H1 (cell line): ENCODE results near the gene ULK3. TPM values are rescaled to one million over a fixed set of nuclear protein-coding genes. Genes with fewer than 3 reads are reported as not detected.

Experiments
- CTCF ChIA-PET: fragments of 300-600 bp; sonication (Branson Sonifier 250); formaldehyde crosslinking; loops from one replicate; lab custom pipeline; 2021; ENCODE audit not compliant: partially characterized antibody; lab: Charles Lee
- POLR2A ChIA-PET: fragments of 300-600 bp; sonication (Branson Sonifier 250); formaldehyde crosslinking; loops from one replicate; lab custom pipeline; 2021; ENCODE audit warnings: inconsistent platforms; ENCODE audit not compliant: partially characterized antibody; lab: Charles Lee
- DNase-seq, 2 experiments: peaks; one replicate each; pipeline versions ENCODE4 v3.0.0 to v3.0.0-alpha.2; 2010 to 2022; ENCODE audit warnings: low spot score in 2 of 2, low read depth in 1 of 2, mixed read lengths in 1 of 2
- FAIRE-seq: peaks from 2 replicates; lab custom pipeline; 2011; peaks lifted over from hg19 to GRCh38; lab: Jason Lieb, UNC
- H2AFZ ChIP-seq: 2 replicates; pipeline ENCODE4 v1.8.1; 2012; ENCODE audit warnings: low read length, inconsistent platforms
- H2AK5ac ChIP-seq: 2 replicates; pipeline ENCODE4 v1.6.1; 2013; ENCODE audit warnings: low read depth, low read length
- H2BK120ac ChIP-seq: replicated peaks from 2 replicates; pipeline ENCODE3; 2013; ENCODE audit warnings: low read depth, low read length, inconsistent platforms
- H2BK12ac ChIP-seq: 2 replicates; pipeline ENCODE4 v1.6.1; 2013; ENCODE audit warnings: low read depth, low read length
- H2BK15ac ChIP-seq: 2 replicates; pipeline ENCODE4 v1.6.1; 2013; ENCODE audit warnings: low read length
- H2BK20ac ChIP-seq: 2 replicates; pipeline ENCODE4 v1.6.1; 2013; ENCODE audit warnings: low read length
- H2BK5ac ChIP-seq: 2 replicates; pipeline ENCODE4 v1.6.1; 2013; ENCODE audit warnings: low read depth, low read length
- H3K14ac ChIP-seq: 2 replicates; pipeline ENCODE4 v1.6.1; 2013; ENCODE audit warnings: inconsistent platforms; ENCODE audit not compliant: insufficient read length
- H3K18ac ChIP-seq: 2 replicates; pipeline ENCODE4 v1.6.1; 2013; ENCODE audit warnings: low read length; ENCODE audit errors: extremely low read depth
- H3K23ac ChIP-seq: 2 replicates; pipeline ENCODE4 v1.6.1; 2013; ENCODE audit warnings: inconsistent platforms; ENCODE audit not compliant: insufficient read length
- H3K23me2 ChIP-seq: 2 replicates; pipeline ENCODE4 v1.6.1; 2013; ENCODE audit warnings: low read depth, low read length
- H3K27ac ChIP-seq: 2 replicates; pipeline ENCODE4 v1.6.1; 2011; ENCODE audit warnings: low read depth, low read length, inconsistent platforms
- H3K27me3 ChIP-seq, 4 experiments: replicated peaks in 1 of 4; 1 replicate in 1 of 4; 2 replicates in 3 of 4; pipeline versions ENCODE4 v1.6.1 to v1.8.1; 2011 to 2013; ENCODE audit warnings: low read length in 3 of 4, mild to moderate bottlenecking in 3 of 4, inconsistent platforms in 2 of 4, mixed read lengths in 2 of 4, moderate library complexity in 1 of 4; ENCODE audit not compliant: control insufficient read depth in 3 of 4, insufficient read depth in 3 of 4; ENCODE audit errors: extremely low read depth in 1 of 4
- H3K36me3 ChIP-seq, 4 experiments: 2 replicates each; pipeline versions ENCODE4 v1.6.1 to v1.8.1; 2011 to 2013; ENCODE audit warnings: mild to moderate bottlenecking in 4 of 4, low read length in 3 of 4, moderate library complexity in 2 of 4, control low read depth in 1 of 4, inconsistent platforms in 1 of 4; ENCODE audit not compliant: insufficient read depth in 4 of 4, control insufficient read depth in 2 of 4
- H3K4ac ChIP-seq: replicated peaks from 2 replicates; pipeline ENCODE3; 2013; ENCODE audit warnings: low read length, low read depth, mixed read lengths, inconsistent platforms; ENCODE audit not compliant: insufficient read length
- H3K4me1 ChIP-seq, 4 experiments: replicated peaks in 1 of 4; 1 replicate in 1 of 4; 2 replicates in 3 of 4; pipeline versions ENCODE4 v1.6.1 to v1.8.1; 2011 to 2013; ENCODE audit warnings: low read length in 3 of 4, inconsistent platforms in 2 of 4, mixed read lengths in 1 of 4; ENCODE audit not compliant: insufficient read depth in 4 of 4, control insufficient read depth in 3 of 4
- H3K4me2 ChIP-seq, 2 experiments: 2 replicates each; pipeline versions ENCODE4 v1.6.1 to v1.8.1; 2011 to 2013; ENCODE audit warnings: low read depth in 2 of 2, low read length in 2 of 2, control low read depth in 1 of 2, inconsistent platforms in 1 of 2, mild to moderate bottlenecking in 1 of 2; ENCODE audit not compliant: insufficient read depth in 1 of 2
- H3K4me3 ChIP-seq, 4 experiments: fragments of 200-600, 300-600 bp in 1 of 4; sonication (generic), shearing (Covaris generic), sonication (Bioruptor Twin) in 1 of 4; 2 replicates each; pipeline versions ENCODE4 v1.5.1 to v1.8.1; 2011 to 2016; ENCODE audit warnings: low read length in 4 of 4, low read depth in 3 of 4, control low read depth in 2 of 4, inconsistent platforms in 2 of 4, mild to moderate bottlenecking in 2 of 4, mixed read lengths in 1 of 4, moderate library complexity in 1 of 4; ENCODE audit not compliant: insufficient read depth in 2 of 4; ENCODE audit errors: extremely low read depth in 1 of 4
- H3K56ac ChIP-seq: replicated peaks from 2 replicates; pipeline ENCODE3; 2013; ENCODE audit warnings: low read depth, mild to moderate bottlenecking, mixed read lengths, low read length, inconsistent platforms; ENCODE audit not compliant: insufficient read length
- H3K79me1 ChIP-seq: 2 replicates; pipeline ENCODE4 v1.6.1; 2013; ENCODE audit warnings: low read depth, low read length, control low read depth
- H3K79me2 ChIP-seq, 2 experiments: 2 replicates each; pipeline versions ENCODE4 v1.6.1 to v1.8.1; 2012 to 2013; ENCODE audit warnings: low read length in 2 of 2, mild to moderate bottlenecking in 2 of 2, inconsistent platforms in 1 of 2; ENCODE audit not compliant: insufficient read depth in 2 of 2, control insufficient read depth in 1 of 2
- H3K9ac ChIP-seq, 4 experiments: replicated peaks in 1 of 4; 1 replicate in 1 of 4; 2 replicates in 3 of 4; pipeline versions ENCODE4 v1.6.1 to v1.8.1; 2011 to 2013; ENCODE audit warnings: low read depth in 3 of 4, low read length in 3 of 4, control low read depth in 2 of 4, mild to moderate bottlenecking in 2 of 4, moderate library complexity in 2 of 4, inconsistent platforms in 1 of 4; ENCODE audit errors: extremely low read depth in 1 of 4
- H3K9me3 ChIP-seq, 2 experiments: 2 replicates each; pipeline versions ENCODE4 v1.6.1 to v1.8.1; 2012 to 2013; ENCODE audit warnings: mild to moderate bottlenecking in 2 of 2, moderate library complexity in 2 of 2, control low read depth in 1 of 2, inconsistent platforms in 1 of 2, low read depth in 1 of 2, low read length in 1 of 2, mixed read lengths in 1 of 2; ENCODE audit not compliant: insufficient read depth in 2 of 2
- H4K20me1 ChIP-seq, 2 experiments: replicated peaks in 1 of 2; 2 replicates each; pipeline versions ENCODE3 to v1.8.1; 2011 to 2013; ENCODE audit warnings: inconsistent platforms in 2 of 2, low read length in 2 of 2, mild to moderate bottlenecking in 1 of 2; ENCODE audit not compliant: insufficient read depth in 2 of 2, control insufficient read depth in 1 of 2
- H4K5ac ChIP-seq: 2 replicates; pipeline ENCODE4 v1.6.1; 2013; ENCODE audit warnings: low read length, low read depth, mixed read lengths, inconsistent platforms; ENCODE audit not compliant: insufficient read length
- H4K8ac ChIP-seq: 2 replicates; pipeline ENCODE4 v1.8.0; 2013; ENCODE audit warnings: mild to moderate bottlenecking, moderate library complexity, low read length, inconsistent platforms; ENCODE audit not compliant: insufficient read depth; ENCODE audit errors: extremely low read depth
- H4K91ac ChIP-seq: replicated peaks from 2 replicates; pipeline ENCODE3; 2013; ENCODE audit warnings: low read length, mixed read lengths, inconsistent platforms; ENCODE audit not compliant: insufficient read length
- ASH2L ChIP-seq: fragments of 200-600, 300-600 bp; sonication (generic); IDR thresholded peaks from one replicate; pipeline ENCODE4 v1.7.1; 2017; ENCODE audit warnings: low read length
- CHD2 ChIP-seq: IDR thresholded peaks from 2 replicates; pipeline ENCODE4 v1.6.1; 2012; ENCODE audit warnings: low read length, improper control_type of control experiment
- CREB1 ChIP-seq: IDR thresholded peaks from 2 replicates; pipeline ENCODE4 v1.6.1; 2012; ENCODE audit warnings: inconsistent platforms
- EP300 ChIP-seq, 2 experiments: IDR thresholded peaks; 1 replicate in 1 of 2; 2 replicates in 1 of 2; pipeline ENCODE4 v1.6.1; 2011 to 2012; ENCODE audit warnings: low read depth in 2 of 2, low read length in 2 of 2, mild to moderate bottlenecking in 2 of 2, borderline replicate concordance in 1 of 2, inconsistent platforms in 1 of 2, moderate library complexity in 1 of 2
- MAFK ChIP-seq: IDR thresholded peaks from 2 replicates; pipeline ENCODE4 v1.6.1; 2012; ENCODE audit warnings: low read depth, mild to moderate bottlenecking, improper control_type of control experiment, low read length
- RAD21 ChIP-seq, 2 experiments: IDR thresholded peaks in 1 of 2; conservative IDR thresholded peaks in 1 of 2; 2 replicates each; pipeline ENCODE4 v1.6.1; 2011; ENCODE audit warnings: low read depth in 2 of 2, low read length in 2 of 2, improper control_type of control experiment in 1 of 2, inconsistent platforms in 1 of 2, mild to moderate bottlenecking in 1 of 2, moderate library complexity in 1 of 2
- SP1 ChIP-seq: IDR thresholded peaks from 2 replicates; pipeline ENCODE4 v1.6.1; 2011; ENCODE audit warnings: low read depth, low read length
- SP4 ChIP-seq: IDR thresholded peaks from 2 replicates; pipeline ENCODE4 v1.6.1; 2012; ENCODE audit warnings: low read length, inconsistent platforms
- TEAD4 ChIP-seq: IDR thresholded peaks from 2 replicates; pipeline ENCODE4 v1.6.1; 2012; ENCODE audit warnings: low read depth, low read length, inconsistent platforms, mixed read lengths
- WGBS, 2 experiments: shearing (Covaris generic) in 1 of 2; methylation state at CpG; one replicate each; pipeline versions ENCODE4 v1.1.6 to v1.1.7; 2013 to 2015; ENCODE audit warnings: low lambda C conversion rate in 2 of 2, mixed read lengths in 2 of 2, inconsistent platforms in 1 of 2, low coverage in 1 of 2, missing lambda C conversion rate in 1 of 2; ENCODE audit not compliant: insufficient replicate concordance in 2 of 2, insufficient coverage in 1 of 2, insufficient read length in 1 of 2; ENCODE audit errors: extremely low coverage in 1 of 2, missing lambda C conversion rate in 1 of 2; 5-methylcytosine and 5-hydroxymethylcytosine counted together
- polyA plus RNA-seq, 7 experiments: library from polyadenylated mRNA; depleted of rRNA in 3 of 7; stranded (reverse) in 5 of 7; unstranded in 2 of 7; fragments of >200 nt in 5 of 7; fragments of 200-250 nt in 2 of 7; gene quantifications; 1 replicate in 5 of 7; 2 replicates in 1 of 7; 4 replicates in 1 of 7; pipeline versions ENCODE4 v1.2.1 to v1.2.3, GENCODE V29; 2011 to 2013; ENCODE audit warnings: missing spikeins in 2 of 7, mixed read lengths in 2 of 7
- total RNA-seq: library from RNA; stranded (reverse); fragmentation: NEBNext Ultra II Directional; extraction: Animal tissue kit (Norgen Biotek cat#: 25700); gene quantifications from 2 replicates; pipeline ENCODE4 v1.2.1, GENCODE V29; 2021
- TF ChIP-seq, protein P1 (sequence below): IDR thresholded peaks from 2 replicates; pipeline ENCODE4 v1.6.1; 2012; ENCODE audit warnings: inconsistent platforms

ULK3 gene
- total and polyA plus RNA-seq, 2 of the 8 experiments (the other 6 are each of a cell fraction or from before 2014, with no cell fraction given): 27.1 to 34.4 TPM

DNA sequence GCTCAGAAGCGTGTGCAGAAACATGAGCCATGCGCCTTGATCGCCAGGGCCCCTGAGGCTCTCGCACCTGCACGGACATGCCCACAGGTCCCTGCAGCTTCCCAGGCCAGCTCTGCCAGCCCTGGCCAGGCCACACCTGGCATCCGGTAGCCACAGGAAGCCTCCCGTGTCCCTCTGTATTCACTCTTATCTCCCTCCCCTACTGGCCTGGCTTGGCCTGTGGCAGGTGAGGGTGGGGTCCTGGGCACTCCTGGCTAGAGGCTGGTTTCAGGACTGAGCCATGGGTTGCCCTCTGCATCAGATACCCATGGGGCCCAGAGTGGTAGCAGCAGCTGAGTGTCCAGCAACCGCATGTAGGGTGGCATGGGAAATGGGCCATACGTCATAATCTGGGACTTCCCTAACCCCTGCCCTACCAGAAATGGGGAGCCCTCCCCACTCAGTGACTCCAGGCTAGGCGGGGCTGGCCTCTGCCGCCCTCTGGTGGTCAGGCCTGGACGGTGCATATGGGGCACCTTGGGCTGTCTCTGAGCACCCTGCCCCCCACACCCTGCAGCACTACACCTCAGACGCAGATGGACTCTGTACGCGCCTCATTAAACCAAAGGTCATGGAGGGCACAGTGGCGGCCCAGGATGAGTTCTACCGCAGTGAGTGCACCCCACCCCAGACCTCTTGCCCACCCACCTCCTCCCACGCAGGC, 42.9 kb downstream of the ULK3 start:
- Histone ChIP-seq H3K14ac (no peak overlapping the region), H2BK12ac (no peak overlapping the region), H2BK15ac (no peak overlapping the region), H2BK5ac (peak overlapping the region; percentile 50; the same call in 1 of the 2 replicates), H3K4ac (no peak overlapping the region), H3K56ac (no peak overlapping the region), H3K23me2 (no peaks in the 10 kb centered on the region), H3K36me3 (peaks cover 0 to 14% (median 0%) of the 10 kb centered on the region in 4 experiments; a peak in 1 of 8 replicates), H3K4me3 (no peak overlapping the region), H4K8ac (no peak overlapping the region; the same call in 1 of the 2 replicates), H4K91ac (peak overlapping the region; percentile 81), H2AFZ (no peak overlapping the region), H4K5ac (peak overlapping the region; percentile 9), H3K18ac (no peak overlapping the region; the same call in 1 of the 2 replicates), H2BK20ac (no peak overlapping the region), H3K4me2 (no peak overlapping the region; a peak in 1 of 4 replicates), H3K27ac (no peak overlapping the region), H3K79me1 (0 out of 2 replicates have a peak, but pooled peaks cover 2% of the 10 kb centered on the region), H4K20me1 (peaks cover 2 to 14% of the 10 kb centered on the region in 2 experiments), H3K27me3 (no peaks in the 10 kb centered on the region), H2BK120ac (no peak overlapping the region), H3K79me2 (no peaks in the 10 kb centered on the region), H3K23ac (no peak overlapping the region), H3K9ac (no peak overlapping the region), H3K9me3 (no peaks in the 10 kb centered on the region), H3K4me1 (peaks cover 0 to 5% (median 2%) of the 10 kb centered on the region in 4 experiments; a peak in 3 of 7 replicates), H2AK5ac (no peak overlapping the region)
- ChIA-PET CTCF (interaction anchor here (0.6 to 53.7 kb wide), 41 partner anchors 9 to 551 kb away, joined by 3 to 1439 read pairs (median 5); partner anchors contain the start of genes CLK3, CPLX3, CSK and CYP1A2), POLR2A (interaction anchor here (0.7 to 3.6 kb wide), 7 partner anchors 9 to 126 kb away, joined by 3 to 20 read pairs (median 3); partner anchors contain the start of gene MPI)
- WGBS, 2 experiments: 59% methylated on average over 18 of the region's 18 CpGs; no CpG with 5 or more reads in 1 of the 2 experiments
- DNase-seq: peak; percentile 34 to 96
- no peak for FAIRE-seq
- TF ChIP-seq, protein P1, sequence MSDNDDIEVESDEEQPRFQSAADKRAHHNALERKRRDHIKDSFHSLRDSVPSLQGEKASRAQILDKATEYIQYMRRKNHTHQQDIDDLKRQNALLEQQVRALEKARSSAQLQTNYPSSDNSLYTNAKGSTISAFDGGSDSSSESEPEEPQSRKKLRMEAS: peak; percentile 57
- TF ChIP-seq CREB1 (peak; percentile 73), SP4 (0 out of 2 replicates have a peak, but pooled peaks have one; percentile 21), ASH2L (no peak), EP300 (IDR thresholded peaks at IDR 0.05; ENCODE audit: borderline replicate concordance in 1 of 2, low read depth in 2 of 2, low read length in 2 of 2) (peak in 1 of 2 experiments; percentile 23; a peak in 1 of 3 replicates), TEAD4 (0 out of 2 replicates have a peak, but pooled peaks have one; percentile 13), SP1 (no peak), CHD2 (0 out of 2 replicates have a peak, but pooled peaks have one; percentile 17), MAFK (no peak), RAD21 (IDR thresholded peaks at IDR 0.05 in 1 of 2, conservative IDR thresholded peaks at IDR 0.05 in 1 of 2; ENCODE audit: low read depth in 2 of 2, low read length in 2 of 2) (peak; percentile 88 to 91)
